ENCODE data around the gene DLGAP1. TPM values are rescaled to one million over a fixed set of nuclear protein-coding genes. Genes with fewer than 3 reads are reported as not detected.
"Not testable (repeated sequence)": the region's sequence is repeated elsewhere in the genome, so short reads cannot be mapped to it uniquely, and the experiment has no call there.

DLGAP1 gene
- total and polyA plus RNA-seq, 2 of the 13 experiments (the other 11 are each of a cell fraction or from before 2014, with no cell fraction given) = 0.01 TPM; not detected in 1

GRCh38 chr18:3580523-3581025 is 874.5 kb downstream of the DLGAP1 start:
- H3K9me3 ChIP-seq (ENCODE audit: low read length); H4K20me1 ChIP-seq (ENCODE audit: insufficient read depth, low read length); H3K27ac ChIP-seq (ENCODE audit: extremely low read length, insufficient read depth, low read length); POLR2A ChIA-PET; H3K4me3 ChIP-seq (replicated peaks in 1 of 3; ENCODE audit: insufficient read depth in 1 of 3, low read depth in 2 of 3, low read length in 3 of 3); FAIRE-seq; BruUV-seq (replicated peaks); H3K9ac ChIP-seq (ENCODE audit: insufficient read depth, low read depth, low read length); H3K36me3 ChIP-seq (replicated peaks in 1 of 2; ENCODE audit: control insufficient read depth in 1 of 2, insufficient read depth in 2 of 2, low read length in 2 of 2); DNase-seq (ENCODE audit: low spot score); in situ Hi-C loops (cut with HindIII; ENCODE audit: extremely low pct_ligation_motif_present, low pct_unique_long_range_greater_than_20kb); CTCF ChIA-PET (ENCODE audit: low intra/inter-chr PET ratio, low total read pairs); intact Hi-C loops (cut with micrococcal nuclease; ENCODE audit: unreplicated experiment); ATAC-seq; H3K79me2 ChIP-seq (ENCODE audit: insufficient read depth, low read length); H2AFZ ChIP-seq (ENCODE audit: low read length); H3K4me2 ChIP-seq (ENCODE audit: low read depth, low read length): not testable (repeated sequence)
- H3K27me3 ChIP-seq (ENCODE audit: control insufficient read depth in 1 of 2, insufficient read depth in 2 of 2, low read length in 2 of 2) = peaks cover 0 to 19% of the 10 kb centered on the region in 2 experiments; a peak in 3 of 5 replicates
- 76% methylated on average over 8 of the region's 22 CpGs for WGBS (ENCODE audit: low lambda C conversion rate)
- H3K4me1 ChIP-seq (ENCODE audit: insufficient read depth, low read length) = peaks cover 24% of the 10 kb centered on the region

- Histone ChIP-seq H3K9me3 (ENCODE audit: low read length) (no peaks in the 10 kb centered on the region), H3K4me1 (ENCODE audit: insufficient read depth, low read length) (peaks cover 16% of the 10 kb centered on the region; the same call in 1 of the 2 replicates), H3K27ac (ENCODE audit: extremely low read length, insufficient read depth, low read length) (no peak overlapping the region), H4K20me1 (ENCODE audit: insufficient read depth, low read length) (no peaks in the 10 kb centered on the region), H3K27me3 (ENCODE audit: control insufficient read depth in 1 of 2, insufficient read depth in 2 of 2, low read length in 2 of 2) (peaks cover 0 to 19% of the 10 kb centered on the region in 2 experiments; a peak in 3 of 5 replicates), H3K79me2 (ENCODE audit: insufficient read depth, low read length) (no peaks in the 10 kb centered on the region), H3K4me3 (replicated peaks in 1 of 3; ENCODE audit: insufficient read depth in 1 of 3, low read depth in 2 of 3, low read length in 3 of 3) (no peak overlapping the region), H3K9ac (ENCODE audit: insufficient read depth, low read depth, low read length) (no peak overlapping the region), H2AFZ (ENCODE audit: low read length) (no peak overlapping the region), H3K4me2 (ENCODE audit: low read depth, low read length) (no peak overlapping the region), H3K36me3 (replicated peaks in 1 of 2; ENCODE audit: control insufficient read depth in 1 of 2, insufficient read depth in 2 of 2, low read length in 2 of 2) (no peaks in the 10 kb centered on the region)
- DNase-seq (ENCODE audit: low spot score) = no peak
- in situ Hi-C loops (cut with HindIII; ENCODE audit: extremely low pct_ligation_motif_present, low pct_unique_long_range_greater_than_20kb) = no loop called here
- no peak for FAIRE-seq
- intact Hi-C loops (cut with micrococcal nuclease; ENCODE audit: unreplicated experiment) = no loop called here
- CTCF ChIA-PET (ENCODE audit: low intra/inter-chr PET ratio, low total read pairs) = no interaction called here
- no peak for TF ChIP-seq CEBPG (CRISPR knock-in tag; IDR thresholded peaks at IDR 0.05)
- WGBS (ENCODE audit: low lambda C conversion rate) = 63% methylated on average over 4 of the region's 4 CpGs
- no TSS peak for BruUV-seq (replicated peaks)
- ATAC-seq = no peak
- POLR2A ChIA-PET = no interaction called here
Measured at GRCh38 chr18:3579701-3580100, 875.4 kb downstream of the DLGAP1 start.

- Histone ChIP-seq H3K4me2 (ENCODE audit: low read depth, low read length) (no peak overlapping the region), H3K9me3 (ENCODE audit: low read length) (no peaks in the 10 kb centered on the region), H3K4me1 (ENCODE audit: insufficient read depth, low read length) (peaks cover 5% of the 10 kb centered on the region; the same call in 1 of the 2 replicates), H3K4me3 (replicated peaks in 1 of 3; ENCODE audit: insufficient read depth in 1 of 3, low read depth in 2 of 3, low read length in 3 of 3) (no peak overlapping the region), H3K27ac (ENCODE audit: extremely low read length, insufficient read depth, low read length) (no peak overlapping the region), H3K36me3 (replicated peaks in 1 of 2; ENCODE audit: control insufficient read depth in 1 of 2, insufficient read depth in 2 of 2, low read length in 2 of 2) (no peaks in the 10 kb centered on the region), H2AFZ (ENCODE audit: low read length) (no peak overlapping the region), H3K79me2 (ENCODE audit: insufficient read depth, low read length) (no peaks in the 10 kb centered on the region), H3K9ac (ENCODE audit: insufficient read depth, low read depth, low read length) (no peak overlapping the region), H4K20me1 (ENCODE audit: insufficient read depth, low read length) (no peaks in the 10 kb centered on the region), H3K27me3 (ENCODE audit: control insufficient read depth in 1 of 2, insufficient read depth in 2 of 2, low read length in 2 of 2) (peaks cover 0 to 14% of the 10 kb centered on the region in 2 experiments; a peak in 2 of 5 replicates)
- ChIA-PET CTCF (ENCODE audit: low intra/inter-chr PET ratio, low total read pairs) (no interaction called here), POLR2A (no interaction called here)
- in situ Hi-C loops (cut with HindIII; ENCODE audit: extremely low pct_ligation_motif_present, low pct_unique_long_range_greater_than_20kb) = no loop called here
- BruUV-seq (replicated peaks) = no TSS peak
- FAIRE-seq (no peak), ATAC-seq (no peak), DNase-seq (ENCODE audit: low spot score) (no peak)
- intact Hi-C loops (cut with micrococcal nuclease; ENCODE audit: unreplicated experiment) = no loop called here
- TF ChIP-seq DPF2 (CRISPR knock-in tag; IDR thresholded peaks at IDR 0.05; ENCODE audit: borderline replicate concordance, low read depth) = no peak
- WGBS (ENCODE audit: low lambda C conversion rate) = 38% methylated on average over 4 of the region's 4 CpGs
Measured at GRCh38 chr18:3578621-3579020, 876.5 kb downstream of the DLGAP1 start.

Data from HepG2 (cell line).